ENCODE data around the gene JAG2. TPM values are rescaled to one million over a fixed set of nuclear protein-coding genes. Genes with fewer than 3 reads are reported as not detected.

JAG2 gene
- total and polyA plus RNA-seq, 2 of the 13 experiments (the other 11 are each of a cell fraction or from before 2014, with no cell fraction given) = 0.04 to 0.16 TPM

- TF ChIP-seq ZNF207 (IDR thresholded peaks at IDR 0.05; ENCODE audit: borderline replicate concordance) = no peak
Measured at GRCh38 chr14:105117257-105117646, 51.3 kb downstream of the JAG2 start (continued).

- BruUV-seq (replicated peaks) = no TSS peak
Measured at GRCh38 chr14:105116451-105117256, 51.9 kb downstream of the JAG2 start.

More at GRCh38 chr14:105116451-105117256, 51.9 kb downstream of the JAG2 start:
- WGBS (ENCODE audit: low lambda C conversion rate) = 36% methylated on average over 11 of the region's 12 CpGs
- peaks cover 6% of the 10 kb centered on the region; the same call in 1 of the 2 replicates for H3K9me3 ChIP-seq (ENCODE audit: low read length)
- no peaks in the 10 kb centered on the region for H4K20me1 ChIP-seq (ENCODE audit: insufficient read depth, low read length)
- H3K4me1 ChIP-seq (ENCODE audit: insufficient read depth, low read length) = no peaks in the 10 kb centered on the region; the same call in 1 of the 2 replicates
- H3K79me2 ChIP-seq (ENCODE audit: insufficient read depth, low read length) = no peaks in the 10 kb centered on the region
- no peaks in the 10 kb centered on the region for H3K36me3 ChIP-seq (replicated peaks in 1 of 2; ENCODE audit: control insufficient read depth in 1 of 2, insufficient read depth in 2 of 2, low read length in 2 of 2)
- CTCF ChIA-PET (ENCODE audit: low intra/inter-chr PET ratio, low total read pairs) = no interaction called here
- no peak overlapping the region for H2AFZ ChIP-seq (ENCODE audit: low read length)
- H3K4me3 ChIP-seq (replicated peaks in 1 of 3; ENCODE audit: insufficient read depth in 1 of 3, low read depth in 2 of 3, low read length in 3 of 3) = no peak overlapping the region
- no peak overlapping the region for H3K9ac ChIP-seq (ENCODE audit: insufficient read depth, low read depth, low read length)
- ATAC-seq (no peak), FAIRE-seq (no peak), DNase-seq (ENCODE audit: low spot score) (no peak)
- H3K27ac ChIP-seq (ENCODE audit: extremely low read length, insufficient read depth, low read length) = no peak overlapping the region
- intact Hi-C loops (cut with micrococcal nuclease; ENCODE audit: unreplicated experiment) = no loop called here
- POLR2A ChIA-PET = no interaction called here
- no peak overlapping the region for H3K4me2 ChIP-seq (ENCODE audit: low read depth, low read length)
- in situ Hi-C loops (cut with HindIII; ENCODE audit: extremely low pct_ligation_motif_present, low pct_unique_long_range_greater_than_20kb) = no loop called here
- peaks cover 2 to 33% of the 10 kb centered on the region in 2 experiments; a peak in 4 of 5 replicates for H3K27me3 ChIP-seq (ENCODE audit: control insufficient read depth in 1 of 2, insufficient read depth in 2 of 2, low read length in 2 of 2)
- no peak for TF ChIP-seq TAF1 (CRISPR knock-in tag; IDR thresholded peaks at IDR 0.05)
- TF ChIP-seq AGO2 (optimal IDR thresholded peaks at IDR 0.05; ENCODE audit: low read depth, low read length) = no peak
- TF ChIP-seq NR2F2 (IDR thresholded peaks at IDR 0.05; ENCODE audit: borderline replicate concordance, low read depth) = no peak
- no peak for TF ChIP-seq ZNF281 (CRISPR knock-in tag; IDR thresholded peaks at IDR 0.05; ENCODE audit: borderline replicate concordance)
- TF ChIP-seq ZNF343 (CRISPR knock-in tag; IDR thresholded peaks at IDR 0.05) = no peak
- TF ChIP-seq NFE2L2 (IDR thresholded peaks at IDR 0.05; ENCODE audit: low read length) = no peak
- no peak for TF ChIP-seq NCOA1 (CRISPR knock-in tag; IDR thresholded peaks at IDR 0.05)
- TF ChIP-seq ZFP91 (CRISPR knock-in tag; IDR thresholded peaks at IDR 0.05; ENCODE audit: borderline replicate concordance) = no peak
- no peak for TF ChIP-seq MNT (IDR thresholded peaks at IDR 0.05)
- no peak for TF ChIP-seq ZNF747 (CRISPR knock-in tag; IDR thresholded peaks at IDR 0.05; ENCODE audit: borderline replicate concordance)
